Activated effector memory CD4-positive, alpha-beta T cell treated with Interleukin-2 at 50 U/mL for 16 hours (primary cell): ENCODE results near the gene TMEM97.

Source experiments
- DNase-seq: peaks from one replicate; pipeline ENCODE4 v3.0.0-alpha.2; 2020

TMEM97 gene

DNA sequence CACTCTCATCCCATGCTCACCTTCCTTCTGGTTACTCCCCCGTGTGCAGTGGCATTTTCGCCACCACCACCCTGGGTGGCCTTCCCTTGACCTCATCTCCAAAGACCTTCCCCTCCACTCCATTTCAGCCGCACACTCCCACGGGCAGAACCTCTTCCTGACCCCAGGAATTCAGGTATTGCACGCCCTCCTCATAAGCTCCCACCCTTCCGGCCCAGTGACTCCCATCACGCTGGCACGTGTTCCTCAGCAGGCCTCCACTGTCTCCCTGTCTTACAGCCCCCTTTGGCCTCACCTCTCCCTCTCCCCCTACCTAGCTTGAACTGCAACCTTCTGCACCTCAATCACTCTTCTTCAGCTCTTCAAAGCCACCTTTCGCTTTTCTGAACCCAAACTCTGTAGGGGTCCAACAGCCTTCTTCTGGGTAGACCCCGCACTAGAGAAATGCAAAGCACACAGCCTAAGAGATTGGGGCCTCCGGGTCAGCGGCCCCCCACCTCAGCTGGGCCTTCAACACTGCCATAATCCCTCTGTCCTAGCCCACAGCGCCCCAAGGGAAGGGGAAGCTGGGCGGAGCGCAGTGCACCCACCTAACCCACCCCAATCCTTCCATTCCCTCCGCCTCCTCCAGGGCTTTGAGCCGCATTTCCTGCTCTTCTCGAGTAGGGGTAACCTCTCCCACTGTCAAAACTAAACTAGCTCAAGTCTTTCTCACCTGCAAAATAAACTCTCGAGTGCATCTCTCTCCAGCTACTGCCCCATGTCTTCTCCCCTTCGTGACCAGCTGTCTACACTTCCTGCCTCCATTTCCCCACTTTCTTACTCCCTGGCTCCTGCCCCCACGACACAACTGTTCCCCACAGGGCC, 1.7 kb upstream of the TMEM97 start:
- DNase-seq, result no peak

GRCh38 chr17:28317966-28318758, 838 bp upstream of the TMEM97 start:
- no peak for DNase-seq

DNA sequence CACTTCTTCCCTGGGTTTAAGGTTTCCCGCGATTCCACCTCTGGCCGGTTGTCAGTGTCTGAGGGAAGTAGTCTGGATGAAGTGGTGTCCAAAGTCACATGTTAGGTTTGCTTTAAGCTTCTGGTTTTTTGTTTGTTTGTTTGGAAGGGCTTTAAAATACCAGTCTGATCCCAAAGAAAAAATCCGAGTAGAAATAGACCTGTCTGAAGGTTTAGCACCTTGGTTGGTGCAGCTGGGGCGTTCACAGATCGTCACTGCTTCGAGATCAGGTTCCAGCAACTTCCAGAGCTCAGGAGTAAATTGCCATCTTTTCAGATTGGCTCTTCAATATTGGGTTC, 567 bp downstream of the TMEM97 start:
- no peak for DNase-seq

GRCh38 chr17:28320215-28321061, 1.4 kb downstream of the TMEM97 start:
- no peak for DNase-seq

GRCh38 chr17:28324267-28324745, 5.3 kb downstream of the TMEM97 start:
- DNase-seq, result no peak

- no peak for DNase-seq
Observed at GRCh38 chr17:28324781-28325180, 5.8 kb downstream of the TMEM97 start.

DNA sequence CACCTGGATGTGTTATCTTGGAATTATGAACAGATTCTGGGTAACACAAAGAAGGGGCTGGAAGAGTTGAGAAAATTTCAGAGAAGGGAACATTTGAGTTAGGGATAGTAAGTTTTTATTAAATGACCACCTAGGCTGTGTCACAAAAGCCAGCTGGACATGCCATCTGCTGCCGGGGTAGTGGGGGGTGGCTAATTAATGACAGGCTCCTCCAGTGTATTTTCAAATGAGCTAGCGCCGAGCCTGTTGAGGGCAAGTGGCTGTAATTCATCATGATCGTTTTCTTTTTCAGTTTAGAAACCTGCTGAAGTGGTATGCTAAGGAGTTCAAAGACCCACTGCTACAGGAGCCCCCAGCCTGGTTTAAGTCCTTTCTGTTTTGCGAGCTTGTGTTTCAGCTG, 6.2 kb downstream of the TMEM97 start:
- DNase-seq, result no peak

GRCh38 chr17:28326114-28326513, 7.1 kb downstream of the TMEM97 start:
- DNase-seq, result no peak

DNA sequence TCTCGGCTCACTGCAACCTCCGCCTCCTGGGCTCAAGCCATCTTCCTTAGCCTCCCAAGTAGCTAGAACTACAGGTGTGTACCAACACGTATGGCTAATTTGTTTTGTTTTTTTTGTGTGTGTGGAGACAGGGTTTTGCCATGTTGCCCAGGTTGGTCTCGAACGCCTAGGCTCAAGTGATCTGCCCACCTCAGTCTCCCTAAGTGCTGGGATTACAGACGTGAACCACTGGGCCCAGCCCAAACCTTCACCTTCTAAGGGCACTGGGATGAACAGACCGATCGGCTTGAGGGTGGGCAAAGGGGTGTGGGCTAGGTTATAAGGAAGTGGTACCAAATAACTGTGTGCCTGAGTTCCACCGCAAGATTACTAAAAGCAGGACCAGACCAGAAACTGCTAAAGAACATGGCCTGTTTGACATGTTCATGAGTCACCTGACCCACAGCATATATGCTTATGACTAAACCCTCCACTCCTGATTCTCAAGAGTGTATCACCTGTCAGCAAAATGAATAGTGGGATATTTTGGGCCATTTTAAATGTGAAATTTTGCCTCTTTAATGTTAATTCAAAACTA, 8.1 kb downstream of the TMEM97 start:
- no peak for DNase-seq

DNA sequence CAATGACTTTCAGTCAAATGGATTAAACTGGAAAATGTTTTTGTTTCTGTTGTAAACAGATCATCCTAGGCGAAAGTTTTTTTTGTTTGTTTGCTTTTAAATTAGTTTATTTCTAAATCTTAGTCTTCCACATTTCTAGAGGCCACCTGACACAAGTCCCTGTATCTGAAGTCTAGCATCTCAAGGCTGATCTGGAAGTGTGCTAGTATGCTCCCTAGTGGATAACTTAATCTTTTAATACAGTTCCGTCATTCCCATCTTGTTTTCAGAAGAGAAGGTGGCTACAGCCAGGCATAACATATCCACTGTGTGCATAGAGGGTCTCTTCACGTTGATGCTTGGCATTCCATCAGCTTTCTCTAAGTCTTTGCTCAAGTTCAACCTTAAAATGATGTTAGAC, 8.7 kb downstream of the TMEM97 start:
- no peak for DNase-seq

DNA sequence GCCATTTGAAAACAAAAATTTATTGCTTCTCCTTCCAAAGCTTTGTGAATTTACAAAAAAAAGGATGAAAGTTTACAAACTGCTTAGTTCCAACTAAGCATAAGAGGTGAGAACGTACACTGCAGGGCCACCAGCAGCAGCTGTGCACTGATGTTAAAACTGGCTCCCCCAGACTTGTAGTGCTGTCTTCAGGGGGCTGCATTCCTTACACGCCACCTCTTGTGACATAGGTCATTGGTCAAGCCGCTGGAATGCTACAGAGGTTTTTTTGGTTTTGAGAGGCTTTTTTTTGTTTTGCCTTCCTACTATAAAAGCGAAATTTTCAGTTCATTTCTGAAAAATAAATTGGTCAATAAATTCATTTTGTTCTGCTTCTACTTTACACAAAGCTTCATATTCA, 9.3 kb downstream of the TMEM97 start:
- DNase-seq, result no peak

DNA sequence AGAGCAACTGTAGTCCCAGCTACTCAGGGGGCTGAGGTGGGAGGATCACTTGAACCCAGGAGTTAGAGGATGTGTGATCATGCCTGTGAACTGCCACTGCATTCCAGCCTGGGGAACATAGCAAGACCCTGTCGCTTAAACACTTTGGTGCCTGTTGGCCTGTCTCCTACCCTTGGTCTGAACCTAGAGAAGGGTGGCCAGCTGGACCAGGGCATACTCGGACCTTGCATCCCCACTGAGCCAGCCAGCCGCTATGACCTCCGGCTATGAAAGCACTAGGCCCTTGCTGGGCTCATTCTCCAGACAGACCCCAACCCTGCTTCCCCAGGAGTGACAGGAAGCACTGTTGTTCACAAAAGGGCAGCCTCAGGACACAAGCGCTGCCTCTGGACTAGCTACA, 11.7 kb downstream of the TMEM97 start:
- DNase-seq, result no peak

GRCh38 chr17:28331891-28332420, 13.0 kb downstream of the TMEM97 start:
- no peak for DNase-seq

DNA sequence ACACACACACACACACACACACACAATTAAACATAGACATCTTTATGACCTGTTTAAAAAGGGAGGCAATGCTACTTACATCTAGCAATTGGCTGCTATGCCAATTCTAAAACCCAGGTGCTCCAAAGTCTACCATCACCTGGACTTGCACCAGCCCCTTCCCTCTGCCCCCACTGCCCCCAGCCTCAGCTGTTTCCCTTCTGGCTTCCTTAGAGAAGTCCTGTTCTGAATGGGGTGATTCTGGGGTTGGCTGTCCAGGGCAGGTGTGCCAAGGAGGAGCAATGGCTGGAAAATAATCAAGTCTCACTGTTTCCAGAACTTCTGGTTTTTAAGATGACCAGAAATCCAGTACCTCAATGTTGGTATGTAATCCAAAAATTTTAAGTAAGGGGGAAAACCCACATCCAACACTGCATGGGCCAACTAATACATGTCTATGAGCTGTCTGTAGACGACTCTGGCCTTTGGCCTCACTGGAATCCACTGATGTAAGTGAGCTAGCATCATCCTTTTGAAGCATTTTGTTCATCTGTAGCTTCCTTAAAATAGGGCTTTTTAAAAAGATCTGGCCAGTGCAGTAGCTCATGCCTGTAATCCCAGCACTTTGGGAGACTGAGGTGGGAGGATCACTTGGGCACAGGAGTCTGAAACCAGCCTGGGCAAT, 14.2 kb downstream of the TMEM97 start:
- no peak for DNase-seq

- no peak for DNase-seq
Observed at GRCh38 chr17:28334171-28334570, 15.2 kb downstream of the TMEM97 start.

DNA sequence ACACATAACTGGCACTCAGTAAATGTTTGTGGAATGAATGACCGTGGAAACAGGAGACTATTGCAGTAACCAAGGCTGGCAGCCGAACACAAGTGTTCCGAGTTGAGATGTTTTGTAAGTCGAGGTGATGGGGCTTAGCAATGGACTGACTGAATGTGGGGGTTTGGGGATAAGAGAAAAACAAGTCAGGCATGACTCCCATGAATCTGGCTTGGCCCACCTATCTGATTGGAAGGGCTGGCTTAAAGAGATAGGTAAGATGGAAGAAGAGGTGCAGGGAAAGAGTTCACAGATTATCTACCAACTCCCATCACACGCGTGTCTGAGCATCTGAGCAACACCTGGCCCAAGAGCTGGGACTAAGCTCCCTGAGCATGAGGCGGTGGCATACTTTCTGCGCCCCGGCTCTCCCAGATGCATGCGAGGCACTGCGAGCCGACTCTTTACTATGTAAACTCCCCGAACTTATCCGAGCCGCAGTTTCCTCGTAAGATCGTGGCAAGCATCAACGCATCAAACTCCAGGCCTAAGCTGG, 15.7 kb downstream of the TMEM97 start:
- no peak for DNase-seq

- DNase-seq, result peak; percentile 96
Observed at GRCh38 chr17:28335201-28335958, 16.4 kb downstream of the TMEM97 start, which contains the start of the genes IFT20 and TNFAIP1. IFT20 (minus strand) TSS chr17:28335472; CDS start chr17:28331985, 3,487 bp downstream. TNFAIP1 (plus strand) TSS chr17:28335761; CDS start chr17:28339522, 3,761 bp downstream.

DNA sequence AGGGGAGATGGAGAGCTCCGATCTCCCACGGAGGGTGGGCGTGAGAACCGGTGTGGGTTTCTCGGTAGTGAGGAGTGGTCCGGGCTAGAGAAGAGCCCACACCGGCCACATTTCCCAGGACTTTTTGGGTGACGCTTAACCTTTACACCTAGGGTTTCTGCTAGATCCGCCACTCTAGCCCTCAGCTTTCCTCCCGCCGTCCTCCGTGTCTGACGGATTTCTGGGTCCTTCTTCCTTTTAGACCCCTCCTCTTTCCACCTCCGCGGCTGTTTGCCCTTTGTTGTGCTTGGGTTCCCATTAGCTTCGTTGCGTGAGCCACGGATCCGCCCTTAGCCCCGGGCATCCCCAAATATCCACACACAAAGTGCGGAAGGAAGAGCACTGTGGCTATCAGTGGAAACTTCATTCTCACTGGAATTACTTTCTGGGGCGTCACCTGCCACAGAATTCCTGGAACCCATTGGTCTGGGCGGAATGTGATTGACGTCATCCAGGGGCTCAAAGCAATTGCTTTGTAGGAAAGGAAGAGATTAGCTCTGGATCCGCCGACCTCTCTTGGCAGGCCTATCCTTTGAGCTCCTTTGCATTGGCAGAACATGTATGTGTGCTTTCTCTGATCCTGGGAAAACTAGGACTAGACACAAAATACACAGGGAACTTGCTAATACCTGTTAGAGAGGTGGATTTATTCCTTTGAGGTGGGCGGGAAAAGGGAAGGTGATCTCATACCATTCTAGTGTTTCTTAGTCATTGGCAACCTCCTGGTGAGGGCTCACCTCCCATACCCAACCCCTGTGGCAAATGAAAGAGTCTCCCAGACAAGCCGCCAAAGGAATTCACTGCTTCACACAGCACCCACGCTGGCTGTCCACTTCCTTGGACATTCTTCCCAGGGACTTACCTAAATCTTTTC, 17.2 kb downstream of the TMEM97 start:
- no peak for DNase-seq

- no peak for DNase-seq
Observed at GRCh38 chr17:28338056-28338768, 19.2 kb downstream of the TMEM97 start.
